NCI-H2081 (cell line): ENCODE data around the gene SESN1.

ENCODE experiments used
- DNase-seq, 2 experiments: peaks; one replicate each; lab custom pipeline; 2025; lab: John Stamatoyannopoulos, UW

The SESN1 gene

GRCh38 chr6:109029313-109029712 is 65.3 kb downstream of the SESN1 start:
- DNase-seq = no peak

- no peak for DNase-seq
These were observed 66.2 kb downstream of the SESN1 start for GRCh38 chr6:109028439-109028838.

GRCh38 chr6:109027964-109028363 is 66.7 kb downstream of the SESN1 start:
- DNase-seq = no peak

- no peak for DNase-seq
These were observed 69.0 kb downstream of the SESN1 start for GRCh38 chr6:109025639-109026038.

GRCh38 chr6:109024784-109025183 is 69.9 kb downstream of the SESN1 start:
- DNase-seq = no peak

- no peak for DNase-seq
These were observed 70.3 kb downstream of the SESN1 start for GRCh38 chr6:109024368-109024767.

GRCh38 chr6:109023356-109023925 is 71.2 kb downstream of the SESN1 start:
- no peak for DNase-seq

GRCh38 chr6:109021870-109022269 is 72.8 kb downstream of the SESN1 start:
- no peak for DNase-seq

- no peak for DNase-seq
These were observed 74.7 kb downstream of the SESN1 start for GRCh38 chr6:109019911-109020310.

GRCh38 chr6:109015176-109015575 is 79.5 kb downstream of the SESN1 start:
- DNase-seq = no peak

GRCh38 chr6:109014606-109015005 is 80.0 kb downstream of the SESN1 start:
- no peak for DNase-seq

GRCh38 chr6:109013656-109014305 is 80.9 kb downstream of the SESN1 start:
- no peak for DNase-seq

GRCh38 chr6:109010705-109011102 is 83.9 kb downstream of the SESN1 start:
- peak in 1 of 2 experiments; percentile 0 for DNase-seq

- no peak for DNase-seq
These were observed 84.5 kb downstream of the SESN1 start for GRCh38 chr6:109009962-109010704.

GRCh38 chr6:109009236-109009961 is 85.2 kb downstream of the SESN1 start:
- DNase-seq = peak; percentile 61 to 78

GRCh38 chr6:109008537-109009235 is 86.0 kb downstream of the SESN1 start:
- DNase-seq = peak in 1 of 2 experiments; percentile 6

GRCh38 chr6:109008054-109008453 is 86.6 kb downstream of the SESN1 start:
- DNase-seq = no peak

GRCh38 chr6:109007521-109007920 is 87.1 kb downstream of the SESN1 start:
- DNase-seq = no peak

GRCh38 chr6:109006818-109007217 is 87.8 kb downstream of the SESN1 start:
- no peak for DNase-seq

- DNase-seq = no peak
These were observed 91.8 kb downstream of the SESN1 start for GRCh38 chr6:109002882-109003281.

- DNase-seq = no peak
These were observed 92.5 kb downstream of the SESN1 start for GRCh38 chr6:109002051-109002697.
